ENCODE results near the gene ASCL2.

The ASCL2 gene

GRCh38 chr11:2271327-2272227 is 1.2 kb upstream of the ASCL2 start:
- DNase-seq = no peak

- peak; percentile 68 to 73 for DNase-seq
Measured at GRCh38 chr11:2271077-2271326, 614 bp upstream of the ASCL2 start.

GRCh38 chr11:2269601-2270321 is 627 bp downstream of the ASCL2 start:
- peak; percentile 56 to 57 for DNase-seq

GRCh38 chr11:2268729-2269600 is 1.4 kb downstream of the ASCL2 start:
- DNase-seq = peak; percentile 51 to 65

GRCh38 chr11:2267851-2268728 is 2.3 kb downstream of the ASCL2 start:
- no peak for DNase-seq

- DNase-seq = no peak
Measured at GRCh38 chr11:2267306-2267850, 3.0 kb downstream of the ASCL2 start.

- DNase-seq = no peak
Measured at GRCh38 chr11:2266586-2267305, 3.6 kb downstream of the ASCL2 start.

GRCh38 chr11:2265854-2266585 is 4.4 kb downstream of the ASCL2 start:
- peak in 1 of 2 donors; percentile 21 for DNase-seq

- DNase-seq = peak; percentile 41 to 60
Measured at GRCh38 chr11:2265396-2265795, 5.0 kb downstream of the ASCL2 start.

GRCh38 chr11:2264366-2265053 is 5.9 kb downstream of the ASCL2 start:
- no peak for DNase-seq

- DNase-seq = no peak
Measured at GRCh38 chr11:2263724-2264360, 6.5 kb downstream of the ASCL2 start.

GRCh38 chr11:2263071-2263565 is 7.3 kb downstream of the ASCL2 start:
- DNase-seq = no peak

- no peak for DNase-seq
Measured at GRCh38 chr11:2262301-2263070, 7.9 kb downstream of the ASCL2 start.

GRCh38 chr11:2261436-2262230 is 8.8 kb downstream of the ASCL2 start:
- no peak for DNase-seq

- DNase-seq = no peak
Measured at GRCh38 chr11:2260491-2261364, 9.7 kb downstream of the ASCL2 start.

GRCh38 chr11:2259897-2260451 is 10.4 kb downstream of the ASCL2 start:
- DNase-seq = no peak

All from CD4-positive, alpha-beta T cell treated with Interferon alpha-2 for 1 hour (primary cell).